ENCODE data around the gene KIAA0040.

- TF ChIP-seq POLR2AphosphoS5 (IDR thresholded peaks at IDR 0.05; ENCODE audit: insufficient read depth in 1 of 2, low read depth in 1 of 2) (no peak), CTCF (IDR thresholded peaks at IDR 0.05) (no peak), POLR2A (IDR thresholded peaks at IDR 0.05) (no peak)
These were observed 6.7 kb downstream of the KIAA0040 start for GRCh38 chr1:175185903-175186302.
